ENCODE measurements around the gene SETBP1.

The SETBP1 gene

DNA sequence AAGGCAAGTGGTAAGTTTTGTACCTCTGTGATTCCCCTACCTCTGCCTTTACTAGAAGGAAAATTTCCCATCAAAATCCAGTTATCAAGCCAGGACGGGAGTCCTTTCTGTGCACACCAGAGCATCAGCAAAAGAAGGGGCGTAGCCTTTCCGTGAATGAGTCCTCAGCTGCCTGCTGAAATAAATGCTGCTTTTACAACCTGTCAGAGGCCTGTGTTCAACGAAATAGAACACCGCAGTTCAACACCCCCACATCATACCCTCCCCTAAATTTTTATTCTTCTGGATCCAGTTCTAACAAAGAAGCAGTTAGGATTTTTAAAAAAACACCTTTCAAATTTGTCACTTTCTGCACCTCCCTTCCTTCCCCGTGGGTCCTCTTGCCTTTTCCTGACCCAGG, 135.8 kb downstream of the SETBP1 start:
- DNase-seq (ENCODE audit: low spot score), result no peak

DNA sequence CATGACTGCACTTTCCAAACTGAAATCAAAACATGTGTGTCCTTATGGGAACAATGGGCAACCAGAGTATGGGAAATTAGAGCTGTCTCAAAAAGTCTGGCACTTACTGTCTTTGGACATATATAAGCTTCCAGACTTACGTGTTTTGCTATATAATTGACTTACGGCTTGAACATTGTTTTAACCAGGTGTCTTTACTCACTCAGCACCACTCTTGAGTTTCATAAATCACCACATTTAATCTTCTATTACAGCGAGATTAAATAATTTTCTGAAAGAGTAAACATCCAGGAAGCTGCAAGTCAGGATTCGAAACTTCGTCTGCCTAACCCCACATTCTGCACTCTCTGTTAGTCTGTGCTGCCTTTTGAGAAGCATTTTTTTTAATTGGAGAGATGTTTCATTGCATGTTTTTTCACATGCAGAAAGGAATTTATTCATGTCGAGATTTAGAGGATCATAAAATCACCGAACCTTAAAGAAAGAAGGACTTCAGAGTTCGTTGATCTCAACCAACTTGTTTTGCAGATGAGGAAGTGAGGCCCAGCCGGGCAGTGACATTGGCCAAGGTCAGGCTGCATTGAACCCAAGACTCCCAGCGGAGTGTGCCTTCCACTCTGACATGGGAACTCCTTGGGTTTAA, 137.3 kb downstream of the SETBP1 start:
- DNase-seq (ENCODE audit: low spot score), result no peak

DNA sequence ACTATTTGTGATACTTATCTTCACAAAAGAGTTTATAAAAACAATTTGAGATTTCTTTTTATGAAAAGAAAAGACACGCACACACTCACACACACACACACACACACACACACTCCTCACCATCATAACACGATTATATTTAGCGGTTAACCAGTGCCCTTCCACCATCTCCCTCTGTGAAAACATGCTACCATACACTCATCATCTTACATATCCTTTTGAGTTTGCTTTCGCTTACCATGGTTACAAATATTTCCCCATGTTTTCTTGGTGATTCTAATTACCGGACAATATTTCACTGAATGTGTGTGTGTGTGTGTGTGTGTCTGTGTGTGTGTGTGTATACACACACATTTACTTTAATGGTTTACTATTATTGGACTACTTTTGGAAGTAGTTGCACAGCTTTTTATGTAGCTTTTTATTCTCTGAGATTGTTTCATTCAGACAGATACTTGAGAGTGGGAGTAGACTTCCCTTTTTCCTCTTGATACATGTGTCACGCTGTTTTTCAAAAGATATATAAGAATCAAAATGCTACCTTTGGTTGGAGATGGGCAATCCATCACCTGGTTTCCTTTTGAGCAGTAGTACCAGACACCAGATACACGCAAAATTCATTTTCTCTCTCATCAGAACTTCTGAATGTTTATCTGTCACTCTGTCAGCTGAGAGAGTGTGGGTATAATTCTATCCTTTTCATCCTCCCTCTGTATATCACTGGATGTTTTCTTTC, 138.1 kb downstream of the SETBP1 start:
- DNase-seq (ENCODE audit: low spot score), result no peak

DNA sequence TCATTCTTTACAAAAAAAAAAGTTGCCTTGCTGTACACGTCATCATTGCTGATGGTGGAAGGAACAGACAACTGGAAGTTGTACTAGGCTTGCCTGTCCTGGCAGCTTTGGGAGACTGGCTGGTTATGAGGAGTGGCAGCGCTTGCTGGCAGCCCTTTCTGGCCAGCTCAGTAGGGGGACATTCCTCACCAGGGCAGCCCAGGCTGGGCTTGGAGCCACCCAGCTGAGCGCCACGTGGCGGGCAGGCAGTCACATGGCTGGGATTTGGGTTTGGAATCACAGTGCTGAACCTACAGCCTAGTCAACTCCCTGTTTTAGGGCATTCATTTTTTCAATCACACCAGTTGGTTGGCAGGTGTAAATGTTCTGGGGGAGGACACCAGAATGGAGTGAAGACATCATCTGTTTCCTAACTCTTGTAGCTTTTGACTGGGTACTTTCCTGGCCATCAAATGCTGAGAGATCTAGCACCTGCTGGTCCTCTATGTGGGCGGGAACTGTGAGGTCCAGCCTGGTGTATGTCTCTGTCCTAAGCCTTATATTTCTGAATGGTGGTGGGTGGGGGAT, 139.3 kb downstream of the SETBP1 start:
- no peak for DNase-seq (ENCODE audit: low spot score)

DNA sequence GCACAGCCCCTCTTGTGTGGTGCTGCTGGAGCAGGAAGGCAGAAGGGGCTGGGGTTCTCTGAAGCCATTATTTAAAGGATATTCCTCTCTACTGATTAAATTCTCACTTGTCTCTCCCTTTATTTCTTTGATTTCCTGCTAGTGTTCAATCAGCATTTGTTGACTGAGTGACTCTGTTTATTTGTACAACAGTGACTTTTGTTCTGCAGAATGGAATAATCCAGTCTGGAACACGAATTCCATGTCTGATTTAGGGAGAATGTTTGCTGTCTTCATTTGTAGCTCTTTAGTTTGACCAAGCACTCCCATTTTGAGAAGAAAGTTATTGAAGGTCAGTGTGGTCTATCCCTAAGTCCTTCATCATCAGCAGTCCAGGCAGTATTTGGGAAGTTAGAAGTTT, 141.2 kb downstream of the SETBP1 start:
- no peak for DNase-seq (ENCODE audit: low spot score)

DNA sequence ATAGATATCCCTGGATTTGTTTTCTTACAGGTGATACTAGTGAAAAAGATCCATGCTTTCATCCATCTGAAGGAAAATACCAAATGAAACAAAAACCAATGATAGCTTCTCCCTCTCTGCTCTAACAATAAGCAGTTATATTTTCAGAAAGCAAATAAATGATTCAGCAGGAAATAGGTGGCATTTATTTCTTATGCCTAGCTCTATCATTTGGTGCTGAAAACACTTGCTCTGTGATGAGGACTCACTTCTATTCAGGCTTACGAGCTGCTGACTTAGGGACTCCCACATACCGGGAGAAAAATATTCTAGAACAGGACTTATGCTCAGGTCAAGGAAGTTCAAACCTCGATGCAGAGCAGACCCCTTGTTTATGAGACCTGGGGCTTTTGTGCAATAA, 142.6 kb downstream of the SETBP1 start:
- no peak for DNase-seq (ENCODE audit: low spot score)

DNA sequence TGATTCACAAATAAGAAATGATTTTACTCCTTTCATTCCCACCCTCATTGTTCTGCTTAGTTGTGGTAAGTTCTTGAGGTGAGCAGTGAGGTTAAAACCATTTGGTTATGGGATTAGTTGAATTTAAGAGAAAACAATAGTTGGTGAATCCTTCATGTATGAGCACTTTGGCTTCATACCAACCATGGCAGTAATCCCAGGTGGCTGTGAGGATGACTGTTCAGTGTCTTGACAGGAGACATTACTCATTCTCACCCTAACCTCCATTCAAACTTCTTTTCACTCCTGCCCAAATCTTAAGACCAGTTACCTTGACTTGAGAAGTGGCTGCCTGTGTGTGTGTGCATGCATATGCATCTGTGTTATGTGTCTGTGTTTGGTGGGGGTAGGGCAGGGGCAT, 143.1 kb downstream of the SETBP1 start:
- DNase-seq (ENCODE audit: low spot score), result no peak

DNA sequence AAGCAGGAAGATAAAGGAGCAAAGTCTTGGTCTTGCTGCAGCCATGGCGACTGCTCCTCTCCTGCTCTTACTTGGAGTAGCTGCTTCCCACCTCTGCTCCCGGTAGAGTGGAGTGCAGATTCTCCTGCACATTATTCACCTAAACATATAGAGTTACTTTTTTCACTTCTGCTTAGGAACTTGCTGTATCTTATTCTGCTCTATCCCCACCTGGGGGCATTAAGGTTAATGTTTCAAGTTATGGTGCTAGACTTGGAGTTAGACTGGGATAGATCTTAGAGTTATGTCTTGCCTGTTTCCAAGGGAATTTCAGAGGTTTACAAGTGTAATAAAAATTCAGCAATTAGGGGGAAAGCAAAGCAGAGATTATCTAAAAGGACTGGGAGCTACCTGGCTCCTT, 144.2 kb downstream of the SETBP1 start:
- no peak for DNase-seq (ENCODE audit: low spot score)

DNA sequence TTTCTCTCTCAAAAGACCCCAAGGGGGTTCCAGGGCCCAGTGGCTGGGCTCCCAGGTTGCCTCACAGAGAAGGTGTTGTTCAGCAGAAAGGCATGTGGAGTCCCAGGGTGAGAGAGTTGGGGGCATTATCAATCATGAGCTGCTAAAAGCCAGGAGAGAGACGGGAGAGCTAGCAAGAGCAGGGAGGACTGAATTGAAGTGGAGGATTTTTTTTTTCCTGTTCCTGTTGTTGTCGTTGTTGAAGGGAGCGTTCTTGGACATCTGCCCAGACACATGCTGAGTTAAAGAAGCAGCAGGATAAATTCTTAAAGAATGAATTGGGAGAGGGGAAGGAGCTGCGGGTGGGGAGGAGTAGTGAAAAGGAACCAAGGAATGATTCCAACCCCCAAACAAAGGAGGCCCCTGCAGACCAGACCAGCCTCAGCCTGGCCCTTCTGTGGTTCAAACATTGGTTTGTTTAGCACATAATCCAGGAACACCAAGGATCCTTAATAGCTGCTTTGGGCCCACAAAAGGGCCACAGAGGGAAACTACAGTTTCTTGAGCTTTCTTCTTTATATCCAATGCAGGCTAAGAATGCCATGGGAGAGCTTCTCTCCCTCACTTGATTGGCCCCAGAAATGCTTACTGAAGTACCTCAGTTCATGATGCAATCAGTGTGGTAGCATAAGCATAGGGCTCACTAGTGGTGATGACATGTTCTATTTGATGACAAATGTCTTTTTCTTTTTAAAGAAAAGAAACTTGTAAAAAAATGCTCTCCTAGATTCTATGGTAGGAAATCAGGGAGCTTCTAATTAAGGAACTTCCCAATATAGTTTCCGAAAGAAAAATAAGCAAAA, 146.0 kb downstream of the SETBP1 start:
- DNase-seq (ENCODE audit: low spot score), result no peak

DNA sequence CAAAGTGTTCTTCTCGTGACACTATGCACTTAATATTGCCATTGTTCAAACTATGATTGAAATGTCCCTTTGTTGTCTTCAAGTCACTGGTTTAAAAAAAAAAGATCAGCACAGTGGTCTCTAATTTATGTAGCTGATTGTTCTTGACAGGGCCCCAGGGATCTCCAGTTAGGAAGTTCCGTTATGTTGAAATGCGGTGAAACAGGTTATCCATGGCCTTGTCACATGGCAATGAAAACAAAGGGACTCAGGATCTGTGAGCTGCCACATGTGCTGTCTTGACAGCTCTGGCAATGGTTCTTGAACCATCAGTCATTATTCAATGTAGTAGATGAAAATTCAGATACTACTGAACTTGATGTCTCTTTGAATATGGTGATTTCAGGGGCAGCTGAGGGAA, 147.4 kb downstream of the SETBP1 start:
- DNase-seq (ENCODE audit: low spot score), result no peak

DNA sequence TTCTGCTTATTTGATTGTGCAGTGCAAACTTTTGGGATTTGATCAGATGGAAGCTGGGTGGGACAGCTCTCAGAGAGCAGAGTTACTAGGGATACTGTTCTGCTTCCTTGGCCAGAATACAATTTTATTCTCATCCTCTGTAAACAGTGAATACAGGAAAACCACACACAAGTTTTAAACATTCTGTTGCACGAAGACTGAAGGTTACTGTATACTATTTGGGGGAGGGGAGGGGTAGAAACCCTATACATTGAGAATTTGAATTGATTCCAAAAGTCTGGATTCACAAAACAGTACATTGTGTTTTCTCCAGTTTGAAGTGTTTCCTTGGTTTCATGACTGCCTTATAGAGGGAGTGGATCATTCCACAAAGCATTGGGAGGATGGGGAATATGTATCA, 149.9 kb downstream of the SETBP1 start:
- DNase-seq (ENCODE audit: low spot score), result no peak

DNA sequence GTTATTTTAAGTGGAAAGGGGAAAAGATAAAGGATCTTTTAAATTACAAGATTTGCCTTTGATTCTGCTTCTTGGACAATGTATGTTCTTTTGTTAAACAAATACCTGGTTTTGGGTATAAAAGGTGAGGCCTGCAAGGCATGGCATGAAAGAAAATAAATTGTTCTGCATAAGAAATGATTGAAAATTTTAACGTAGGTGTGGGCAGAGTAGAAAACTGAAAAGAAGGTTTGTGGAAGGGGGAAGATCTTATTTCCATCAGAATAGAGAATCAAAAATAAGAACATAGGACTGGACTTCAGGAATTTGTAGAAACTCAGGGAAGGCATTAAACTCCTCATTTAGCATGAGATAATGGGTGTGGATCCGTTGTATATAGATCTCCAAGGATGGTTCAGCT, 153.1 kb downstream of the SETBP1 start:
- no peak for DNase-seq (ENCODE audit: low spot score)

DNA sequence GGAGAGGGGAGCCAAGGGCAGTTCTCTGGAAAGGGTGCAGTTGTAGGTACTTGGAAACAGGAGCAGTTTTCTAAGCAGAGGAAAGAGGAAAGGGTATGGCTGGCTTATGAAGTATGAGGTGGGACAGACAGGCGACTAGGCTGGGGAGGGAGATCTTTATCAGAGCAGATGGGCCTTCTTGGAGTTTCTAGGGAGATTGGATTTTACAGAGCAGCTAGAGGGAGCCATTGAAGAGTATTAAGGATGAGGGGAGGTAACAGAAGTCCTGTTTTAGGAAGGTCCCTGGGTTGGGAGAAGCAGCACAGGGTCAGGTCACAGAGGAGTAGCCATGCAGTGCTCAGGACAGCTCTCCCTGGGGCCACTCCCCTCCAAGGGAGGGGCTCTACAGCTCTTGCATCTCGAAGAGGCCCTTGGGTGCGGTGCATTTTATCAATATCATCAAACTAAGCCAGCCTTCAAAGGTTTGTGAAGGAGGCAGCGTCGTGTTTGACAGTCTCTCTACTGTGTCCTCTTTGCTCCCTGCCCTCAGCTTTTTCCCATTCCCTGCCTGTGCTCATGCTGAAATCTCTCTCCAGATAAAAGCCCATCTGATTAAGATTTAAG, 154.3 kb downstream of the SETBP1 start:
- no peak for DNase-seq (ENCODE audit: low spot score)

DNA sequence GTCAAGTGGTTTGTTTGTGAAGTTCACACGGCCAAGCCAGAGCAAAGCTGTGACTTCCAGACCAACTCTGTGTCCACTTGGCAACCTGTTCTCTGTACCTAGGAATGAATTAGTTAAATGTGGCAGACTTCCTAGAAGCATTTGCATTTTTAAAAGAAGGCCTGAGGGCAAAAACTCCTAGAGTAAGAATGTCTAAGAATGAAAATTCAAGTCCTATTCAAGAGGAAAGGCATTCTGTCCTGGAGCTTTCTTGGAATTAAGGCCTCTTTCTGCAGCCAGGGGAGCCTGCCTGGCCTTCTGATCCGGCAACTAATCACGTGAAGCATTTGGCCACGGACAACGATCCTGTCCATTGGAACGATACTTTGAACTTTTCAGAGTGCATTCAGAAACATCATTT, 155.0 kb downstream of the SETBP1 start:
- DNase-seq (ENCODE audit: low spot score), result no peak

DNA sequence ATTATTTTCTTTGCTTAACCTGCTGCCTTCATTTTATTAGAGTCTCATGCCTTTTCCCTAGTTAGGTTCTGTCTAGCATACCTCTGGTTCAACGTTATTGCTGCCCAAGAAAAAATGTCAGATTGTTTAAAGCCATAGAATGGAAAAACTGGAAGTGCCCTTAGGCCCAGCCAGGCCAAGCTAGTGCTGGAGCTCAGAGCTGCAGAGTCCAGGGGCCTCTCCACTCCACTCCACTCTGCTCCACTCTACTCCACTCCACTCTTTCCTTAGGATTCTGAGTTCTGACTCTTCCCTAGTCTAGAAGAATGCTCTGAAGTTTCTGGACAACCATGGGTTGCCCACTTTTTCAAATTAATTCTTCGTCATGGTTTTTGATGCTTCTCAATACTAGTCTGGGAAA, 155.6 kb downstream of the SETBP1 start:
- no peak for DNase-seq (ENCODE audit: low spot score)

DNA sequence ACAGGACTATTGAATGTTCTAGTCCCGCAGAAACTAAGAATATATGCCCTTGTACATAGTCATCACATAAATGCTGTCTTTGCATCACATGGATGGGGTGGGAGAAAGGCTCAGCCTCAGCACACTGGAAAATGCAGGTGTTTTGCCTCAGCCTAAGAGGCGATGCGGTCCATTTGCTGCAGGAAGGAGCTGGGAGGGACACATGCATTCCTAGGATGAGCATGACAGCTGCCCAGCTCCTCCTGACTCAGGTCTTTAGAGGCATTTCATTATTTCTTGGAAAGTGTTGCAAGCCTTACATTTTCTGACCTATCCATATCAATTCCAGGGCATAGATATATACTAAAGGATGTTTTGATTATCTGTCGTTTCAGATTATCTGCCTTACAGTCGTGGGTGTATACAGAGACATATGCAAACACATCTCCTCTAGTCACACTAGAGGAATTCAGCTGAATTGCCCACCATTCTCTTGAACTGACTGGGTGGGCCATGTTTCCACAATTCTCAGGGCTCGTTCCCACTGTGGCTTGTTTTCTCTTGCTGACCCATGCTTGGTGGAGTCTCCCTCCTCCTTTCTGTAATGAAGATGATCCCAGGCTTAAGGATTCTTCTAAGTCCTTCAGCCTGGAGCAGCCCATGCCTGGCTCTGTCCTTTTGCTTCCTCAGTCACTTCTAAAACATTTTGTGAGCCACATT, 156.9 kb downstream of the SETBP1 start:
- DNase-seq (ENCODE audit: low spot score), result no peak

DNA sequence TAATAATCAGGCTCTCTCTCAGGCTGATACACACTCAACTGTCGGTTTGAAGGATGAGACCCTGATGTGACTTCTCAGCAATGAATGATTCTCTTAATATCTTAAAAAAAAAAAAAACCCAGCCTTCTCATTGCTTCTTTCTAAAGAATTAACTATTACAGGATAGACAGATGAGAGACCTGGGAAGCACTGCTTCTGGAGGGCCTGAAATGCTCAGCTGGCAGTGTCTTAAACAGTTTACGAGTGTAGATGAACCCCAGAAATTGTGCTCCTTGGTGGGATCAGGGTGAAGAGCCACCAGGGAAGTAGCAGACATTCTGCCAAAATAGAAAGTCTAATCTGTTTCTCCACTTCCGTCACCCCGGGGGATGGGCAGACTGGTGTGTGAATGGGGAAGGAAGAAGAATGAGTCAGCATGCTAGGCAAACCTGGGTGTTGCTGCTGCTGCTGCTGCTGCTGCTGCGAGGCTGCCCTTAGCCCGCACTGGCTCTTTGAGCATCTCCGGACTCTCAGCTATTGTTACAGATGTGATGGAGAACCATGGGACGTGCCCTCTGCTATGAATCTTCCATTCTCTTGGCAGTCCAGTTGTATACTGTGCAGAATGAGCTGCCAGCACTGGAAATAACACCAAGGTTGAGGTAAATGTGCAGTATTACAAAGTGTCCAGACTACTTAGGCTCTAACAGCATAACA, 158.4 kb downstream of the SETBP1 start:
- DNase-seq (ENCODE audit: low spot score), result no peak

DNA sequence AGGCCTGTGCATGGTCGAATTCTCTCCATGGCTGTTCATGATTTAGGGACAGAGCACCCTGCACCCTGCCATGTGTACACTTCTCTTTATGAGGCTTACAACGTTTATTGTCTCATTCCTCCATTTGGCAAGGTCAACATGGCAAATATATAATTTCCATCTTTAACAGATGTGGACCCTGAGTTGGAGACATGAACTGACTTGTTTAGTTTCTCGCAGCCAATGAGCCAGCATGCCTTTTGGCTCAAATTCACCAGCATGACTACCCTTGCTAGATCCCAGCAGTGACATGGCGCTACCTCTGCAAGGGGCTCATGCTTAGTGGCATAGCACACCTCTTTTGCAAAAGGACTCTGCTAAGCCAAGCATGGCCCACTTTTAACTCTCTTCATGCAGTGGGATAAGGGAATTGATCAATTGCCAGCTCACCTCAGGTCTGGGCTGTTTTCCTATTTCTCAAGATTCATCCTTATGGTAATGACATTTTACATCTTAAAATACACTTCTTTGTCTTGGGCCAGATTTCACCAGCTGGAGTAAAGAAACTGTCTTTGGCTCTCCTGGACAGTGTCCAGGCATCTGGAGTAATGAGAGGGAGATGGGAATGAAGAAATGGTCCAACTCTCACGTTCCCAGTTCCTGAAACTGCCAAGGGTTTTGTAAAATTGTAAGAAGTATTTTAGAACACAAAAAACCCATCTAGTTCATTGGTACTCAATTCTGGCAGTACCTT, 159.5 kb downstream of the SETBP1 start:
- no peak for DNase-seq (ENCODE audit: low spot score)

DNA sequence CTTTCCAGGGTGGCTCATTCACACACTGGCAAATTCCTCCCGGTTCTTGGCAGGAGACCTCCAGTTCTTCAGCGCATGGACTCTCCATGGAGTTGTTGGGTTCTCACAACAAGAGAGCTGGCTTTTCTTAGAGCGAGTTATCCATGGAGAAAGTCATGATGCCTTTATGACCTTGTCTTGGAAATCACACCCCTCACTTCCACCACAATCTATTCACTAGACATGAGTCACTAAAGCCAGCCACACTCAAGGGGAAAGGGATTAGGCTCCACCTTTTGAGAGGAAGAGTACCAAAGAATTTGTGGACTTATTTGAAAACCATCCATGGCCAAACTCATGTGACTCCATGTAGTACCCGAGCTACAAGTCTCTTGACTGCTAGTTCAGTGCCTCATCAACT, 160.5 kb downstream of the SETBP1 start:
- no peak for DNase-seq (ENCODE audit: low spot score)
